Measurements from ENCODE around the gene KCNA5. TPM values are rescaled to one million over a fixed set of nuclear protein-coding genes. Genes with fewer than 3 reads are reported as not detected.

The KCNA5 gene
- total and polyA plus RNA-seq, 2 of the 4 experiments (the other 2 are of a cell fraction) = not detected

GRCh38 chr12:5022465-5023061 is 21.1 kb upstream of the KCNA5 start:
- Histone ChIP-seq H2BK5ac (ENCODE audit: low read depth, low read length, poor library complexity, severe bottlenecking) (no peak overlapping the region), H3K9me3 (ENCODE audit: control insufficient read depth, insufficient read depth, low read length) (no peaks in the 10 kb centered on the region), H2AFZ (replicated peaks; ENCODE audit: low read length, poor library complexity) (peak overlapping the region; percentile 53), H4K20me1 (ENCODE audit: insufficient read depth, low read length) (no peaks in the 10 kb centered on the region), H3K4me2 (ENCODE audit: low read depth, low read length) (no peak overlapping the region), H3K36me3 (ENCODE audit: control insufficient read depth, insufficient read depth, low read length) (no peaks in the 10 kb centered on the region), H3K4me1 (ENCODE audit: control insufficient read depth, insufficient read depth, low read length) (no peaks in the 10 kb centered on the region), H3K4ac (ENCODE audit: low read depth, low read length) (no peak overlapping the region), H2BK120ac (ENCODE audit: low read depth, low read length) (0 out of 2 replicates have a peak overlapping the region, but pooled peaks have one; percentile 18), H3K56ac (ENCODE audit: extremely low read depth, insufficient read depth, low read length) (no peak overlapping the region), H3K9me1 (ENCODE audit: insufficient read depth, low read length) (no peaks in the 10 kb centered on the region), H3K23ac (ENCODE audit: low read depth, low read length) (no peak overlapping the region), H3K9ac (ENCODE audit: low read depth, low read length) (no peak overlapping the region), H2BK20ac (ENCODE audit: low read depth, low read length) (no peak overlapping the region; the same call in 1 of the 2 replicates), H3K79me1 (ENCODE audit: low read depth in 1 of 2, low read length in 2 of 2) (no peaks in the 10 kb centered on the region), H3K27ac (ENCODE audit: insufficient read depth, low read length) (no peak overlapping the region), H2BK15ac (ENCODE audit: low read depth, low read length) (no peak overlapping the region), H2AK9ac (replicated peaks; ENCODE audit: low read depth, low read length, poor library complexity) (peak overlapping the region; percentile 85), H3K18ac (ENCODE audit: low read depth, low read length) (no peak overlapping the region), H4K8ac (ENCODE audit: low read depth in 2 of 2, low read length in 2 of 2) (no peak overlapping the region), H2AK5ac (ENCODE audit: low read depth, low read length) (no peak overlapping the region), H4K5ac (ENCODE audit: low read depth, low read length) (no peak overlapping the region), H3K4me3 (ENCODE audit: insufficient read depth, low read depth, low read length) (no peak overlapping the region), H3K27me3 (ENCODE audit: control insufficient read depth, insufficient read depth, low read length) (peaks cover 32% of the 10 kb centered on the region), H3K14ac (replicated peaks; ENCODE audit: low read depth, low read length) (no peak overlapping the region), H4K91ac (ENCODE audit: insufficient read depth, low read depth, low read length) (no peak overlapping the region)
- ChIA-PET CTCF (interaction anchor here (0.7 to 1.2 kb wide), 3 partner anchors 9 to 64 kb away, joined by 3 to 5 read pairs (median 4); no protein-coding TSS in a partner anchor), POLR2A (ENCODE audit: unreplicated experiment) (no interaction called here)
- TF ChIP-seq RAD21 (IDR thresholded peaks at IDR 0.05; ENCODE audit: low read length) (peak; percentile 84), SMC3 (IDR thresholded peaks at IDR 0.05; ENCODE audit: low read depth, low read length) (peak; percentile 79)
- TF ChIP-seq, protein P1, sequence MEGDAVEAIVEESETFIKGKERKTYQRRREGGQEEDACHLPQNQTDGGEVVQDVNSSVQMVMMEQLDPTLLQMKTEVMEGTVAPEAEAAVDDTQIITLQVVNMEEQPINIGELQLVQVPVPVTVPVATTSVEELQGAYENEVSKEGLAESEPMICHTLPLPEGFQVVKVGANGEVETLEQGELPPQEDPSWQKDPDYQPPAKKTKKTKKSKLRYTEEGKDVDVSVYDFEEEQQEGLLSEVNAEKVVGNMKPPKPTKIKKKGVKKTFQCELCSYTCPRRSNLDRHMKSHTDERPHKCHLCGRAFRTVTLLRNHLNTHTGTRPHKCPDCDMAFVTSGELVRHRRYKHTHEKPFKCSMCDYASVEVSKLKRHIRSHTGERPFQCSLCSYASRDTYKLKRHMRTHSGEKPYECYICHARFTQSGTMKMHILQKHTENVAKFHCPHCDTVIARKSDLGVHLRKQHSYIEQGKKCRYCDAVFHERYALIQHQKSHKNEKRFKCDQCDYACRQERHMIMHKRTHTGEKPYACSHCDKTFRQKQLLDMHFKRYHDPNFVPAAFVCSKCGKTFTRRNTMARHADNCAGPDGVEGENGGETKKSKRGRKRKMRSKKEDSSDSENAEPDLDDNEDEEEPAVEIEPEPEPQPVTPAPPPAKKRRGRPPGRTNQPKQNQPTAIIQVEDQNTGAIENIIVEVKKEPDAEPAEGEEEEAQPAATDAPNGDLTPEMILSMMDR (conservative IDR thresholded peaks at IDR 0.05; ENCODE audit: low read depth, low read length) = peak; percentile 74
- TF ChIP-seq, protein P2, sequence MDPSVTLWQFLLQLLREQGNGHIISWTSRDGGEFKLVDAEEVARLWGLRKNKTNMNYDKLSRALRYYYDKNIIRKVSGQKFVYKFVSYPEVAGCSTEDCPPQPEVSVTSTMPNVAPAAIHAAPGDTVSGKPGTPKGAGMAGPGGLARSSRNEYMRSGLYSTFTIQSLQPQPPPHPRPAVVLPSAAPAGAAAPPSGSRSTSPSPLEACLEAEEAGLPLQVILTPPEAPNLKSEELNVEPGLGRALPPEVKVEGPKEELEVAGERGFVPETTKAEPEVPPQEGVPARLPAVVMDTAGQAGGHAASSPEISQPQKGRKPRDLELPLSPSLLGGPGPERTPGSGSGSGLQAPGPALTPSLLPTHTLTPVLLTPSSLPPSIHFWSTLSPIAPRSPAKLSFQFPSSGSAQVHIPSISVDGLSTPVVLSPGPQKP (IDR thresholded peaks at IDR 0.05; ENCODE audit: borderline replicate concordance, low read depth, low read length) = no peak
- in situ Hi-C loops (cut with MboI; ENCODE audit: low sequenced_read_pairs) = loop anchor here (5.0 kb wide), 1 partner anchor 65 kb away; no protein-coding TSS in a partner anchor
- intact Hi-C loops (cut with micrococcal nuclease) = loop anchor here (1.0 to 10.0 kb wide), 5 partner anchors 62 to 772 kb away; no protein-coding TSS in a partner anchor
- DNase-seq (peak; percentile 36), ATAC-seq (ENCODE audit: low read depth) (peak; percentile 80)
- dilution Hi-C loops (cut with HindIII; ENCODE audit: low sequenced_read_pairs, unreplicated experiment) = no loop called here
- no TSS peak for BruUV-seq (replicated peaks)
- WGBS, 2 experiments (ENCODE audit: extremely low coverage in 2 of 2, insufficient read length in 1 of 2) = 0% methylated on average over 2 of the region's 12 CpGs; no CpG with 5 or more reads in 1 of the 2 experiments
